GM19099 (cell line): ENCODE data around the gene SMU1.

ENCODE experiments used
- POLR2A ChIP-seq: IDR thresholded peaks from 3 replicates; pipeline ENCODE4 v1.6.1; 2011; ENCODE audit warnings: low read depth; ENCODE audit not compliant: insufficient read length; ENCODE audit errors: extremely low read depth

SMU1 gene

DNA sequence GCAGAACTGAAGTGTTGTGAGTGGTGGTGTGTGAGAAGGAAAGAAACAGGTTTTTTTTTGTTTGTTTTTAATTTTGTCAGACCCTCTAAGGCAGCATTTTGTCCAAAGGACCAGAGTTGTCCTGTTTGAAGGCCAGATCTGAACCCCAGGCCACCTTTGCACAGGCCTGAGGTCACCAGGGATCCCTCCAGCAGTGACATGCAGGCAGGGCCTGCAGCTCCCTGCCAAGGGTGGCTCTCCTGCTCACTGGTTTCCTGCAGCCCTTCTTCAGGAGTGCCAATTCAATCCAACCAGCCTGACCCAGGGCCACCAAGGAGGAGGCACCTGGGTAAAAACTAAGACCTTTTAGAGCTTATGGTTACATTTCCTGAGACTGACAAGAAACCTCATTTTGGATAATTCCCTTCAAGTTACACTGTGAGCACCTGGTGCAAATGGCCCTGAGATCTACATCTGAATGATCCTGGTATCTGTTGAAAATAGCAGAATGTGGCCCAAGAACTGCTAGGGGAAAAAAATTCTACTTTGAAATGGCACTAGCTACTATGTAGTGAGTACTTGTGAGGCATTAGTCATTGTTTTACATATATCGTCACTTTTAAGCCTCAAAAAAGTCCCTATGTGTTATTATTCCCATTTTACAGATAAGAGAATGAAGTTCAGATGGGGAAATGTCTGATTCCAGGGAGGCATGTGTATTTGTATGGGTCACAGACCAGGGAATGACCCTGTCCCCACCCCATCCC is 33.5 kb upstream of the SMU1 start:
- no peak for TF ChIP-seq POLR2A

DNA sequence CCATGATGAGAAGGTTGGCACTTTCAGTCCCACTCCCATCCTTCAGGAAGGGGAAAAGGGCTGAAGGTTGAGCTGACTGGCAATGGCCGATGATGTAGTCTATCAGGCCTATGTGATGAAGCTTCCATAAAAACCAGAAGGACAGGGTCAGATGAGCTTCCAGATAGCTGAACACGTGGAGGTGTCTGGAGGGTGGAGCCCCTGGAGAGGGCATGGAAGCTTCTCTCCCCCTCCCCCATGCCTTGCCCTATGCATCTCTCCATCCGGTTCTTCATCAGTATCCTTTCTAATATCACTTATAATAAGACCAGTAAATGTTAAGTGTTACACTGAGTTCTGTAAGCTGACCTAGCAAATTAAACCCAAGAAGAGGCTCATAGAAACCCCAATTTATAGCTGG is 32.6 kb upstream of the SMU1 start:
- TF ChIP-seq POLR2A: no peak

DNA sequence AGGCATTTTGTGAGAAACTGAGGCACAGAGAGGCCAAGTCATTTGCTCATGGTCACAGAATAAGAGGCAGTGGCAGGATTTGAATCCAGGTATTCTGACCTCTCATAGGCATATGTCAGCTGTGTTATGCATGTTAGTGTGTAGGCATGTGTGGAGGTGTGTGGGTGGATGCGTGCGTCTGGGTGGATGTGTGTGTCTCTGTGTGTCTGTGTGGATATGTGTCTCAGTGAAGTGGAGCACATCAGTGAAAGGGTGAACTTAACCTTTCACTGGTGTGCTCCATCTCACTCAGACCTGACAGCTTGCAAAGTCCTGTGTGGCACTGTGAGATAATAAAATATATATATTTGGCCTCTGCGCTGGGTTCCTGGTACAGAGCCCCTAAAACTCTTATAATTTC is 32.0 kb upstream of the SMU1 start:
- TF ChIP-seq POLR2A: no peak

DNA sequence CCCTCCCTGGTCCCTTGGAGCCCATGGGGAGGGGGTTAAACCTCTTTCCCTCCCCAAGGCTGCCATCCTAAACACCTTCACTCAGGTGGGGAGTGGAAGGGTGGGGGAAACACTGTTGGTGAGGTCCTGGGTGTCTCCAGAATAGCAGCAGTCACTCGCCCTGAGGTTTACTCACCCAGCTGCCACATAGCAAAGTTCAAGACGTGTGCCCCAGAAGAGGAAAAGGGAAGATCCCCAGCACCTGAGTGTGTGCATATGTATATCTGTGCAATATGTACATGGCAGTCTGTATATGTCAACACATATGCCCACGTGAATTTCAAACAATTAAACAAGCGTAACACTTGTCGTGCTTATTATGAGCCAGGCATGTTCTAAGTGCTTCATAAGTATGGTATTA is 31.3 kb upstream of the SMU1 start:
- TF ChIP-seq POLR2A: no peak

DNA sequence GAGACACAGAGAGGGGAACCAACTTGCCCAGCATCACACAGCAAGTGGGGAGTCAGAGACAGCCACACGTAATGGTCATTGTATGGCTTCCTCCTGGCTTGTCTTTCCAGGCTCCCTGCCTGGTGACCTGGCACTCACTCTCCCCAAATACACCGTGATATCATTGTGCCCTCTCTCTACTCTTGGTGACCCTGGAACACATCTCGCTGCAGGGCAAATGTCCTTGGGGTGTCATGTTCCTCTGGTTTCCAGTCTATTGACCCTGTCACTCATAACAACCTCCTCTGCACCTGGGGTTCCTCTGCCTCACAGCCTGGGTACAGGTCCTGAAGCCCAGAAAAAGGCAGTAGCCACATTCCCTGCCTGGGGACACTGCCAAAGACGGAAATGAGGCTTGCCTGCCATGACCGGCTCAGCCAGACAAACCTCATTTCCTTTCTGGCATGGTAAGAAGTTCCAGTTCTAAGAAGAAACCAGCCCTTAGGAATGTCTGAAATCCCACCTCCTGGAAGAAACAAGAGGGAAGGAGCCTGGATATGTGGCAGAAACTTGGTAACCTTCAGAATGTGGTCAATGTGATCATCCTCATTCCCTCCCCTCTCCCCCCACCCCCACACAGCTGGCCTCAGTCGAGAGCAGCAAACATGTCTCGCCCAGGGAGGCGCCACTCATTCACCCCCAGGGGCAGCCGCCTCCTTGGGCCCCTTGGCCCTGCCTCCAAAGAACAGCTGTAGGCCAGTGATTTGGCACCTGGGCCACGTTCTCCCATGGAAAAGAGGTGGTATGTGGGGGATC is 30.6 kb upstream of the SMU1 start:
- no peak for TF ChIP-seq POLR2A

DNA sequence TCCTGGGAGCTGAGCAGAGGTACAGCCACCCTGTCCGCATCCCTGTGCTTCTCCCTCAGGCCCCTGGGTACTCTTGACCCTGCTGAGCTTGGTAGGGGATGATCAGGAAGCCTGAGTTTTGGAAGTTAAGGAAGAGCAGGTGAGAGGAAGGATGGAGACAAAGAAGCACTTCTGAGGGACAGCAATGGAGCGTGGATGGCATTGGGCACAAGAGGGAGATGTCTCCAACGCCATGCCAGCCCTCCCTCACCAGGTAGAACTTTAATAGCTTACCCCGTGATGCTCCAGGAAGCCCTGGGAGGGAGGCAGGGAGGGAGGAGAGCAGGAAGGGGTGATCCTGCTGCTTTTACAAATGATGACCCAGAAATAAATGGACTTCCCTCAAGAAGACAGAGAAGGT is 29.9 kb upstream of the SMU1 start:
- no peak for TF ChIP-seq POLR2A

DNA sequence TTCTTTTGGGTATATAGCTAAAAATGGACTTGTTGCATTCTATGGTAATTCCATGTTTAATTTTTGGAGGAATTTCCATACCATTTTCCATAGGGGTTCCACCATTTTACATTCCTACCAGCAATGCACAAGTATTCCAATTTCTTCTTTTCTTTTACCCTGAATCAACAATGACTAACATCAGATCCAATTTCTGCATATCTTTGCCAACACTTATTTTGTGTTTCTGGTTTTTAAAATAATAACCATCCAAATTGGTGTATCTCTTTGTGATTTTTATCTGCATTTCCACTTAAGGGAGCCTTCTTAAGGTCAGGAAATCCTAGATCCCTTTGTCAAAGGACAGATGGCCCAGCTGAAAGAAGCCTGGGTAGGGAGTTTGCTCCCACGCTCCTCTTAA is 29.5 kb upstream of the SMU1 start:
- TF ChIP-seq POLR2A: no peak

DNA sequence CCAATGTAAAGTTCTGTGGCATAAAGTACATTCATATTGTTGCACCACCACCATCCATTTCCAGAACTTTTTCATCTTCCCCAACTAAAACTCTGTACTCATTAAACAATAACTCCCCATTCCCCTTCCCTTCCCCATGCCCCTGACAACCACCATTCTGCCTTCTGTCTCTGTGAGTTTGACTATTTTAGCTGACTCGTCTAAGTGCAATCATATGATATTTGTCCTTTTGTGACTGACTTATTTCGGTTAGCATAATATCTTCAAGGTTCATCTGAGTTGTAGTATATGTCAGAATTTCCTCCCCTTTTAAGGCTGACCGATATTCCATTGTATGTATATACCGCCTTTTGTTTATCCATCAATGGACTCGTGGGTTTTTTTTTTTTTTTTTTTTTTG is 29.0 kb upstream of the SMU1 start:
- TF ChIP-seq POLR2A: no peak

DNA sequence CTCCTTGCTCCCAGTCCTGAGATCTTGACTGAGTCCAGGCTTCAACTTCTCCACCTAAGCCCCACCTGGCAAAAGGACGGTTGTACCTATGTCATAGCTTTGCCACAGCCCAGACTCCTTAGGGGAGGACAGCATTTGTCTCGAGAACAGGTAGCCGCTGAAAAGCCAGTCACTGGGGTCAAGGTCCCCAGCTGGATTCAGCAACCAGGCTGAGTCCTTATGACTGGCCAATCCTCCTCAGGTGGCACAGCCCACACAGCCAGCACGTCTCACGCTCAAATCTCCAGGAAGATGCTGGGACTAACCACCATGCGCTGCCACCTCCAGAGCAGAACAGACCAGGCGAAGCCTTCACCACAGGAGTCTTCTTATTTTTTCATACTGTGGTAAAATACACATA is 27.9 kb upstream of the SMU1 start:
- no peak for TF ChIP-seq POLR2A

DNA sequence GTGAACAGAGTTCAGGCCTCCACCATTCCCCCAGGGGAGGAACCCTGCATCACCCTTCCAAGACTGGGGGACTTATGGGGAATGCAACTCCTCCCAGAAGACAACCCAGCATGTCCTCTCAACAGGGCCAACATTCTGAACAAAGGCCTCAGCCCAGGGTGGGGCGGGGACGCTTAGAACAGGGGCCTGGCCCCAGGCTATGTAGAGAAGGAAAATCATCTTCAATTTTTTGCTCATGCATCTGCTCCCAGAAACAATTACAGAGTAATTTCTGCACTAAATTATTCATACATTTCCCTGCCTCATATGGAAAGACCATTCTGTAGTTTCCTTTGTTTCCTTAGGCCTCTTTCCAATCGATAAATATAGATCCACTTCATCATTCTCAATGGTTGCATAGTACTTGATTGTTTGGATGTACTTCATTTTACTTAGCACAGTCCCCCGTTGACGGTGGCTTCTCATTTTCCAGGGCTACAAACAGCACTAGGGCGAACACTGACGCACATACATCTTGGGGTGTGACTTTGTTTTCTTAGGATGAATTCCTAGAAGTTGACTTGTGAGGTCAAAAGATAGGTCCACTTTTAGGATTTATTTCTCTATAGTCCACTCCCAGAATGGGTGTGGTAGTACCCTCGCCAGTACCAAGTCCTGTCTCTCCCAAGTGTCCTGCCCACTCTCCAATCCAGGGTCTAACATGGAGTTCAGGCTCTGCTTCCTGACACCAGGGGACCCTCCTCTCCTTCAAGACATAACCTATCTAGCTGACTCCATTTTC is 27.2 kb upstream of the SMU1 start:
- no peak for TF ChIP-seq POLR2A

DNA sequence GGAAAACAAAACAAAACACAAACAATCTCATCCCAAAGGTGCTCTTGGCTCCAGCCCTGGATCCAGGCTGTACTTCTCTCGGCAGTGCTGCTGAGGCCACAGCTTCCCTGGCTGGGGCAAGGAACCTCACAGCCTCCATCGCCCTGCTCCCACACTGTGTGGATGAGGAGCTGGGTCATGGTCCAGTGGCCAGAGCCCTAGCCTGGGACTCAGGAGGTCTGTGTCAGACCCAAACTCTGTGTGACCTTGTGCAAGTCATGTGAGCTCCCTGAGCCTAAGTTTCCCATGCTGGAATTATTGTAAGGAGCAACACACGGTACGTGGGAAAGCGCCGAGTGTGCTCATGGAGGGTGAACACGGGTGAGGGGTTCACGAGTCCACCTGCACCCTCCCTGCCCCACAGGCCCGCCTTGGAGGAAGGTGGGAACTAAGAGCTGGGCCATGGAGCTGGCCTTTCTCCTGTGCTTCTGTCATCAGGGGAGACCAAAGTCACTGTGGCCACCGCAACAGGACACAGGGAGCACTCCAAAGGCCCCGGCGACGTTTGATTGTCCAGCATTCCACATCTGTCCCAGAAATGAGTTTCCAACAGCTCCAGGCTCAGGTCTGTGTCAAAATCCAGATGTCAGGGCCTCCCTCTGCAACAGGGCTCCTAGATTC is 26.2 kb upstream of the SMU1 start:
- no peak for TF ChIP-seq POLR2A

DNA sequence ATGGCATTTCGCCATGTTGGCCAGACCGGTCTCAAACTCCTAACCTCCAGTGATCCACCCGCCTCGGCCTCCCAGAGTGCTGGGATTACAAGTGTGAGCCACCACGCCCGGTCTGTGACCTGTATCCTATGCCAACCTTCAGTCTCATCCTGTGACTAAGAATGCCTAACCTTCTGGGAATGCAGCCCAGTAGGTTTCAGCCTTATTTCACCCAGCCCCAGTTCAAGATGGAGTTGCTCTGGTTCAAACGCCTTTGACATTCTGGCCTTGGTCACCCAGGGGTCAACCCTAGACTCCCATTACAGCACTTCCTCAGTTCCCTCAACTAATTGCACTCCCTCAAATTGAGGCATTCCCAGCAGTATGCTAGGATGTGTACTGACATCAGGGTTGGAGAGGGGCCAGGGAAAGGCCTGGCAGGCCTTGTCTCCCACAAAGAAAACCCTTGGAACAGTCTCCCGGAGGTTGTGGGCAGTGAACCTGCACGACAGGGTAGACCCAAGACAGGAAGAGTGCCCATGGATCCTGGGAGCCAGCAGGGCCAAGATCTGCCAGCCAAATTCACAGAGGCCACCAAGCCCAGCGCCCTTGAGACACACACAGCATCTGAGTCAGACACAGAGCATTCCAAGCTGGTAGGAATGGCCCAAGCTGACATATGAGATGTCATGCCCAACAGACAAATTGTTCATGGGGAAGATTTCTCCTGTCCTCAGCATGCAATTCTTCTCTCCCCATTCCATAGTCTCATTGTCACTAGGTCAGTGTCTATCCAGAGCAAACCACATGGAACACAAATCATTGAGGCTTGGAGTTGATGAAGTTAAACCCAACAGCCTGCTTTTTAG is 24.9 kb upstream of the SMU1 start:
- no peak for TF ChIP-seq POLR2A

DNA sequence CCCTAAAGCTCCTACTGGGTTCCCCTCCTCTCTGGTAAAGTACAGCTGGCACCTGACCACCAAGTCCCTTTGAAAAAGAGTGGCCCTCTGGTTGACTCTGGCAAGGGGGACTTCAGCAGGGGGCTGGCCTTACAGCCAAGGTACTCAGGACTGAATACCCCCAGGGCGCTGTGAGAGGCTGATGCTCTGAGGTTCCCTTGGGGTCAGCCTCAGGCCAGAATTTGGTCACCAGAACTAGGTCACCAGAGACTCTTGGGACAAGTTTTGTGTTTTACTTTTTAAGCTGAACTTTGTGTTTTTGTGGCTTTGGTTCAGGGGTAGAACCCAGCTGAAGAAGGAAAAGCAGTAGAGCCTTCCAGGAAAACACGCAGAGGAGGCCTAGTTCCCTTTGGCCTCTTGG is 23.3 kb upstream of the SMU1 start:
- no peak for TF ChIP-seq POLR2A

DNA sequence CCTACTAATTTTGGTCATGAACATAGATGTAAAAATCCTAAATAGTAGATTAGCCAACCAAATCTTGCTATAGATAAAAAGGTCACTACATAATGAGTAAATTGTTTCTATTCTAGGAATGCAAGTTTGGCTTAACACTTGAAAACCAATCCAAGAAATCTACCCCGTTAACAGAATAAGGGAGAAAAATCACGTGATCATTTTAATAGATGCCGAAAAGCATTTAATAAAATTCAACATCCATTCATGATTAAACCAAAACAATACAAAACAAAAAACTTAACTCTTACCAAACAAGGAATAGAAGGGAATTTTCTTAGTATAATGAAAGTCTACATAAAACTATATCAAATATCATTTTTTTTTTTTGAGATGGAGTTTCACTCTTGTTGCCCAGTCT is 20.7 kb upstream of the SMU1 start:
- no peak for TF ChIP-seq POLR2A
